Measurements from ENCODE around the gene SERPINA5.

GRCh38 chr14:94571395-94571794 lies 9.8 kb upstream of the SERPINA5 start:
- TF ChIP-seq REST (IDR thresholded peaks at IDR 0.05; ENCODE audit: low read depth, low read length) (no peak), ZBTB33 (IDR thresholded peaks at IDR 0.05; ENCODE audit: borderline replicate concordance, low read depth) (no peak), NRF1 (IDR thresholded peaks at IDR 0.05; ENCODE audit: low read depth, low read length) (no peak), CTCF (IDR thresholded peaks at IDR 0.05) (no peak), POLR2AphosphoS5 (IDR thresholded peaks at IDR 0.05; ENCODE audit: low read depth, low read length) (no peak), EP300 (IDR thresholded peaks at IDR 0.05; ENCODE audit: borderline replicate concordance in 1 of 2, low read depth in 1 of 2, low read length in 1 of 2) (no peak), USF2 (IDR thresholded peaks at IDR 0.05; ENCODE audit: borderline replicate concordance, low read depth, low read length) (no peak), MAX (IDR thresholded peaks at IDR 0.05; ENCODE audit: low read depth) (no peak), TEAD4 (IDR thresholded peaks at IDR 0.05; ENCODE audit: borderline replicate concordance, insufficient read depth) (no peak), RAD21 (IDR thresholded peaks at IDR 0.05; ENCODE audit: low read length) (no peak), EZH2phosphoT487 (IDR thresholded peaks at IDR 0.05; ENCODE audit: borderline replicate concordance, low read depth) (no peak), GABPA (IDR thresholded peaks at IDR 0.05; ENCODE audit: low read depth) (no peak), SMC3 (IDR thresholded peaks at IDR 0.05; ENCODE audit: low read depth, low read length) (no peak), USF1 (IDR thresholded peaks at IDR 0.05; ENCODE audit: borderline replicate concordance, low read depth) (no peak)

All from SK-N-SH (cell line).